WTC11 (cell line): ENCODE results near the gene COL5A1.

ENCODE experiments used
- CREB1 ChIP-seq: sonication (generic); formaldehyde crosslinking; IDR thresholded peaks from 2 replicates; pipeline ENCODE4 v1.8.0; 2023; ENCODE audit warnings: mild to moderate bottlenecking, missing genetic modification reagents
- E2F5 ChIP-seq: sonication (generic); formaldehyde crosslinking; IDR thresholded peaks from 2 replicates; pipeline ENCODE4 v1.8.1; 2022; ENCODE audit warnings: mild to moderate bottlenecking, moderate library complexity, missing genetic modification reagents
- FOXK1 ChIP-seq: sonication (generic); formaldehyde crosslinking; IDR thresholded peaks from 2 replicates; pipeline ENCODE4 v1.8.0; 2022; ENCODE audit warnings: mild to moderate bottlenecking, moderate library complexity, missing genetic modification reagents
- FOXP4 ChIP-seq: sonication (generic); formaldehyde crosslinking; IDR thresholded peaks from 2 replicates; pipeline ENCODE4 v1.8.0; 2022; ENCODE audit warnings: mild to moderate bottlenecking, missing genetic modification reagents
- GABPB1 ChIP-seq: sonication (generic); formaldehyde crosslinking; IDR thresholded peaks from 2 replicates; pipeline ENCODE4 v1.8.1; 2023; ENCODE audit warnings: mild to moderate bottlenecking, missing genetic modification reagents
- JUN ChIP-seq: sonication (generic); formaldehyde crosslinking; IDR thresholded peaks from 2 replicates; pipeline ENCODE4 v1.8.0; 2023; ENCODE audit warnings: mild to moderate bottlenecking, missing genetic modification reagents
- MAX ChIP-seq: sonication (generic); formaldehyde crosslinking; IDR thresholded peaks from 2 replicates; pipeline ENCODE4 v1.8.0; 2022; ENCODE audit warnings: mild to moderate bottlenecking, missing genetic modification reagents
- STAT6 ChIP-seq: sonication (generic); formaldehyde crosslinking; conservative IDR thresholded peaks from 2 replicates; pipeline ENCODE4 v1.8.1; 2023; ENCODE audit warnings: mild to moderate bottlenecking, low read depth, missing genetic modification reagents, moderate library complexity
- ZBTB21 ChIP-seq: sonication (generic); formaldehyde crosslinking; IDR thresholded peaks from 2 replicates; pipeline ENCODE4 v1.8.1; 2023; ENCODE audit warnings: mild to moderate bottlenecking, missing genetic modification reagents, borderline replicate concordance
- ZNF232 ChIP-seq: sonication (generic); formaldehyde crosslinking; IDR thresholded peaks from 2 replicates; pipeline ENCODE4 v1.8.0; 2022; ENCODE audit warnings: mild to moderate bottlenecking, missing genetic modification reagents
- ZNF416 ChIP-seq: fragments of 250-450 bp; sonication (Bioruptor Pico); IDR thresholded peaks from 2 replicates; pipeline ENCODE4 v1.9.0; 2021; ENCODE audit warnings: mild to moderate bottlenecking, inconsistent platforms
- TF ChIP-seq, protein P1 (sequence below): fragments of 200-600 bp; IDR thresholded peaks from 2 replicates; pipeline ENCODE4 v1.8.0; 2022; ENCODE audit warnings: antibody characterized with exemption
- TF ChIP-seq, protein P2 (sequence below): sonication (generic); formaldehyde crosslinking; IDR thresholded peaks from 2 replicates; pipeline ENCODE4 v1.8.0; 2022; ENCODE audit warnings: mild to moderate bottlenecking, missing genetic modification reagents
- TF ChIP-seq, protein P3 (sequence below): sonication (generic); formaldehyde crosslinking; IDR thresholded peaks from 2 replicates; pipeline ENCODE4 v1.8.1; 2022; ENCODE audit warnings: low read depth, missing genetic modification reagents, borderline replicate concordance

- no peak for TF ChIP-seq ZNF416 (CRISPR knock-in tag)
- TF ChIP-seq, protein P1, sequence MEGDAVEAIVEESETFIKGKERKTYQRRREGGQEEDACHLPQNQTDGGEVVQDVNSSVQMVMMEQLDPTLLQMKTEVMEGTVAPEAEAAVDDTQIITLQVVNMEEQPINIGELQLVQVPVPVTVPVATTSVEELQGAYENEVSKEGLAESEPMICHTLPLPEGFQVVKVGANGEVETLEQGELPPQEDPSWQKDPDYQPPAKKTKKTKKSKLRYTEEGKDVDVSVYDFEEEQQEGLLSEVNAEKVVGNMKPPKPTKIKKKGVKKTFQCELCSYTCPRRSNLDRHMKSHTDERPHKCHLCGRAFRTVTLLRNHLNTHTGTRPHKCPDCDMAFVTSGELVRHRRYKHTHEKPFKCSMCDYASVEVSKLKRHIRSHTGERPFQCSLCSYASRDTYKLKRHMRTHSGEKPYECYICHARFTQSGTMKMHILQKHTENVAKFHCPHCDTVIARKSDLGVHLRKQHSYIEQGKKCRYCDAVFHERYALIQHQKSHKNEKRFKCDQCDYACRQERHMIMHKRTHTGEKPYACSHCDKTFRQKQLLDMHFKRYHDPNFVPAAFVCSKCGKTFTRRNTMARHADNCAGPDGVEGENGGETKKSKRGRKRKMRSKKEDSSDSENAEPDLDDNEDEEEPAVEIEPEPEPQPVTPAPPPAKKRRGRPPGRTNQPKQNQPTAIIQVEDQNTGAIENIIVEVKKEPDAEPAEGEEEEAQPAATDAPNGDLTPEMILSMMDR: no peak
- TF ChIP-seq ZBTB21 (CRISPR knock-in tag): no peak
- no peak for TF ChIP-seq CREB1 (CRISPR knock-in tag)
- no peak for TF ChIP-seq FOXK1 (CRISPR knock-in tag)
- TF ChIP-seq GABPB1: no peak
- TF ChIP-seq MAX (CRISPR knock-in tag): no peak
- no peak for TF ChIP-seq ZNF232 (CRISPR knock-in tag)
- TF ChIP-seq JUN (CRISPR knock-in tag): no peak
- no peak for TF ChIP-seq E2F5 (CRISPR knock-in tag)
- no peak for TF ChIP-seq FOXP4 (CRISPR knock-in tag)
- TF ChIP-seq, protein P2, sequence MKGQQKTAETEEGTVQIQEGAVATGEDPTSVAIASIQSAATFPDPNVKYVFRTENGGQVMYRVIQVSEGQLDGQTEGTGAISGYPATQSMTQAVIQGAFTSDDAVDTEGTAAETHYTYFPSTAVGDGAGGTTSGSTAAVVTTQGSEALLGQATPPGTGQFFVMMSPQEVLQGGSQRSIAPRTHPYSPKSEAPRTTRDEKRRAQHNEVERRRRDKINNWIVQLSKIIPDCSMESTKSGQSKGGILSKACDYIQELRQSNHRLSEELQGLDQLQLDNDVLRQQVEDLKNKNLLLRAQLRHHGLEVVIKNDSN (CRISPR knock-in tag): no peak
- TF ChIP-seq STAT6 (CRISPR knock-in tag): no peak
- TF ChIP-seq, protein P3, sequence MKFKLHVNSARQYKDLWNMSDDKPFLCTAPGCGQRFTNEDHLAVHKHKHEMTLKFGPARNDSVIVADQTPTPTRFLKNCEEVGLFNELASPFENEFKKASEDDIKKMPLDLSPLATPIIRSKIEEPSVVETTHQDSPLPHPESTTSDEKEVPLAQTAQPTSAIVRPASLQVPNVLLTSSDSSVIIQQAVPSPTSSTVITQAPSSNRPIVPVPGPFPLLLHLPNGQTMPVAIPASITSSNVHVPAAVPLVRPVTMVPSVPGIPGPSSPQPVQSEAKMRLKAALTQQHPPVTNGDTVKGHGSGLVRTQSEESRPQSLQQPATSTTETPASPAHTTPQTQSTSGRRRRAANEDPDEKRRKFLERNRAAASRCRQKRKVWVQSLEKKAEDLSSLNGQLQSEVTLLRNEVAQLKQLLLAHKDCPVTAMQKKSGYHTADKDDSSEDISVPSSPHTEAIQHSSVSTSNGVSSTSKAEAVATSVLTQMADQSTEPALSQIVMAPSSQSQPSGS (CRISPR knock-in tag): no peak
Measured at GRCh38 chr9:134686896-134687295, 45.3 kb downstream of the COL5A1 start.
